ENCODE results near the gene PPP1R12B.
"Not testable (repeated sequence)": the region's sequence is repeated elsewhere in the genome, so short reads cannot be mapped to it uniquely, and the experiment has no call there.

The PPP1R12B gene

DNA sequence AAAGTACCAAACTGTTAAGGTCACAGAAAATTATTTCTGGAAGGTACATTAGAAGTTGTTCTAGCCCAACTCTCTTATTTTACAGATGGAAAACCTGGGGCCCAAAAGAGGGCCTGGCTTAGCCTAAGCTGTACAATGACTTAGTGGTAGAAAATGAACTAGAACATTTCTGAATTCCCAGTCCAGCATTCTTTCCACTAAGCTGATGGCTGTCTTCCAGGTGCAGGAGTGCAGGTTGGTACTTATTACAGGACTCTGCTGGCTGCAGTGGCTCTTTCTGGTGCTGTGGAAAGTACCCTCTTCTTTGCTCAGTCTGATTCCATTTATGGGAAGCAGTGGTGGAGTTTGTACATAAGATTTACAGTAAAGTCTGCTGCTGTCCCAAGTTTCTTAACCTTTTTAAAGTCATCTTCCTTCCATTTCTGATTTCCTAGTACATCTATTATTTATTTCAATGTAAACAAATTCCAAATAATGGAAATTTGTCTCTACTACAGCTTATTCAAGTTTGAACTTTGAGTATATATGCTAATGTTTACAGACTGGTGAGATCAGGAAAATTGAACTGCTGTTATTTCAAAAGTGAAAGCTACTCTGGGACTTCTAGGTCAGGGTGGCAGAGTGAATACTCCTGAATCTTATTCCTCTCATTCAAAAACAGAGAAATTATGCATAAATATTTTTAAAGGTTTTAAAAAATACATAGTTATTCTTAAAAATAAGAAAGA is 171.8 kb downstream of the PPP1R12B start:
- in situ Hi-C loops (cut with MboI; ENCODE audit: low sequenced_read_pairs): not testable (repeated sequence)

DNA sequence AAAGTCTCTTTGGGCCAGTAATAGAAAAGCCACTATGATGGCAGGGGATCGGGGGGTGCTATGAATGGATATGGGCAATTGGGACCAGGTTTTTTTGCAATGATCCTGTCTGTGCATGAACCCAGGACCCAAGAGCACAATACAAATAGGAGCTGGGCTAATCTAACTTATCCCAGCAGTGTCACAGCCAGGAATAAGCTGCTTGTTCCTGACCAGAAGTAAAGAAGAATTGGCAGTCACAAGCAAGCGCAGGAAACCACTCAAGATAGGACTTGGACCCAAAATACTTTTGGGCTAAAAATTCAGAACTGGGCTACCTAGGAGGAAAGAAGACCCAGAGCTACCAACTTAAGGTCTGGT is 172.3 kb downstream of the PPP1R12B start:
- in situ Hi-C loops (cut with MboI; ENCODE audit: low sequenced_read_pairs): not testable (repeated sequence)

DNA sequence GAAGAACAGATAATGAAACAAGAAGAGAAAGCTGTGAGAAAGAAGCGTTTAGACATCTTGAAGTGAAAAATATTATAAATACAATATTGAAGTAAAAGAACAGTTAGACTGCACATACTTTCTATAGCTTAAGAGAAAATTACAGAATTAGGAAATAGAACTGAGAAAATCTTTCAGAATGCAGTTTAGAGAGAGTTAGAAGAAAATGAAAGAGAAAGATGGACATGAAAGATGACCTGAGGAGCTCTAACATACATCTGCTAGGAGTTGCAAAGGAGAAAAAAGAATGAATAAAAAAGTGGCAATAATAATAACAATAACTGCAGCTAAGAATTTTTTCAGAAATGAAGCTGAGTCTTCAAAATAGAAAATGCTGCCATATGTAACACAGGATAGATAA is 173.0 kb downstream of the PPP1R12B start:
- in situ Hi-C loops (cut with MboI; ENCODE audit: low sequenced_read_pairs): not testable (repeated sequence)

DNA sequence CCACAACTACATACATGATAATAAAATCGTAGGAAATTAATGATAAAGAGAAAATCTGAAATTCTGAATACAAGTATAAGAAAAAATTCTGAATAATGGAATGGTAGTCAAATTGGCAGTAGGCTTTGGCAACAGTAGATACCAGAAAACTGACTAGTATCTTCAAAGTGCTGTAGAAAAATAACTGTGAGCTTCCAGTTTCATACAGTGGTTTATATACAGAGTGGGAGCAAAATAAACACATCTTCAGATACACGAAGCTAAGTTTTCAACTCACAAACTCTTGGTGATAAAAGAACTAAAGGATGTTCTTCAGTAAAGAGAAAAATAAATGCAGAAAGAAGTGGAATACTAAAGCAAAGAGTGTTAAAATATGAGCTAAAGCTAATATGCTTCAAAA is 173.4 kb downstream of the PPP1R12B start:
- in situ Hi-C loops (cut with MboI; ENCODE audit: low sequenced_read_pairs): no loop called here

DNA sequence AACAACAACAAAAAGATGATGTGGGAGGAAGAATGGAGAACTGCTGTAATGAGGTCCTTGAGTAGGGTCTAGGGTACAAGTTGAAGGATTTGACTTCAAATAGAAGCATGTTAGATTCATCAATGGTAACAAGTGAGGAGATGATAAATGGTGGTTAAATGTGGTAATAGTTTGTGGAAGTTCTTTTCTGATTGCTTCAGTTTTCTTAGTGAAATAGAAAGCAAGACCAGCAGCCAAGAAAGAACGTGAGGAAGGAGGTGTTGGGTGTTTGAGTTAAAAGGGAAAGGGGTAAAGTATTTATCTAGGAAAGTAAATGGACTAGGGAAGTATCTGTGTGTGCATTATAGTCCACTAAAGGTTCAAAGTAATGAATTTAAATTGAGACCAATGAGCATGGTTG is 177.6 kb downstream of the PPP1R12B start:
- in situ Hi-C loops (cut with MboI; ENCODE audit: low sequenced_read_pairs): not testable (repeated sequence)

DNA sequence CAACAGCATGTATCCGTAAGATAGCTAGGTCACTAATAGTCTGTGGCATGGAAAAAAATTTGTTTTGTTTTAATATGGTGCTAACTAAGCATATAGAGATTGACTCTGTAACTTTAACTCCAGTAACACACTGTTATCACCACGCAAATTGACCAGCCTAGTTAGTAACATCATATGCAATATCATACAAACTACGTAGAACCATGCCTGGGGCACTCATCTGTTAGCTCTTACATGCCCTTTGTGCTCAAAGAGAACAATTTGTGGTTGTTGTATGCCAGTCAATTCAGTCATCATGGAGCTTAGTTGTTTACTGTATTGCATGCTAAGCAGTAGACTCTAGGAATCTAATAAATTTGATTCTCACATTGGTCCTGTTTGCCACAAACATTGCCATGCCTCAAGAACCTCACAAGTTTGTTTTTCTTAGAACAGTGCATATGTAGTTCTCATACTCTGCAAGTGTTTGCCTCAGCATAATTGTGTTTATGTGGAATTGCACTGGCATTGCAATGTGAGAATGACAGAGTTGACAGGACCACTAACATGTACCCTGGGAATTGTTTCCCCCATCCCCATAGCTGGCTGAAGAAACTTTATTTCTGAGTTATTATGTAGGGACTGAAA is 179.7 kb downstream of the PPP1R12B start:
- in situ Hi-C loops (cut with MboI; ENCODE audit: low sequenced_read_pairs): not testable (repeated sequence)

DNA sequence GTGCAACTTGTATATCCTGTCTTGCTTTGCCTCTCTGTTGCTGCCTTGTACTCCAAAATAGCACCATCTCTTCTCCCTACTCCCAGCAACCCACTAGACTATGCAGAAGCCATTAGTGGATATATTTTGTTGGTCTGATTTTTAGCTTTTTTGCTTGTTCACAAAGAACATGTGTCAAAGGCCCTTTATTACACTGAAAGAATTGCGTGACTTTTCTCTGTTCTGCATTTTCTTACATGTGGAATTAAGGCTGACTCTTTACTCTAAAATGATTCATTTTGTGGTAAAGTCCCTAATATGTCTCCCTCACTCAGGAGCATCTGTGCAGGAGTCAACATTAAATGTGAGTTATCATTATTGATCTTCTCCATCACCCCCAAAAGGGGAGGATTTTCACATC is 182.2 kb downstream of the PPP1R12B start:
- in situ Hi-C loops (cut with MboI; ENCODE audit: low sequenced_read_pairs): not testable (repeated sequence)

DNA sequence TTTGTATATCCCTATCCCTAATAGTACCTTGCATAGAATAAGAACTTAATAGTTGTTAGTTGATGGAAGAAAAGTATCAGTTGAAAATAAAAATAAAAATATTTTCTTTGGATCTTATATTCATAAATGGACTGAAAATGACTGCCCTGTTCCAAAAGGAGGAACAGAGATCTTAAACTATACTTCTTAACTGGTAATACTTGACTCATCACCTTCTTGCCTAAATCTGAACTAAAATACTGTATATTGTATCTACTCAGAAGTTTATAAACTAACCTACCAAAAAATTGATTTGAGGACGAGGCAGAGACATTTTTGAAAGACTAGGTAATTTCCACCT is 182.9 kb downstream of the PPP1R12B start:
- in situ Hi-C loops (cut with MboI; ENCODE audit: low sequenced_read_pairs): no loop called here

DNA sequence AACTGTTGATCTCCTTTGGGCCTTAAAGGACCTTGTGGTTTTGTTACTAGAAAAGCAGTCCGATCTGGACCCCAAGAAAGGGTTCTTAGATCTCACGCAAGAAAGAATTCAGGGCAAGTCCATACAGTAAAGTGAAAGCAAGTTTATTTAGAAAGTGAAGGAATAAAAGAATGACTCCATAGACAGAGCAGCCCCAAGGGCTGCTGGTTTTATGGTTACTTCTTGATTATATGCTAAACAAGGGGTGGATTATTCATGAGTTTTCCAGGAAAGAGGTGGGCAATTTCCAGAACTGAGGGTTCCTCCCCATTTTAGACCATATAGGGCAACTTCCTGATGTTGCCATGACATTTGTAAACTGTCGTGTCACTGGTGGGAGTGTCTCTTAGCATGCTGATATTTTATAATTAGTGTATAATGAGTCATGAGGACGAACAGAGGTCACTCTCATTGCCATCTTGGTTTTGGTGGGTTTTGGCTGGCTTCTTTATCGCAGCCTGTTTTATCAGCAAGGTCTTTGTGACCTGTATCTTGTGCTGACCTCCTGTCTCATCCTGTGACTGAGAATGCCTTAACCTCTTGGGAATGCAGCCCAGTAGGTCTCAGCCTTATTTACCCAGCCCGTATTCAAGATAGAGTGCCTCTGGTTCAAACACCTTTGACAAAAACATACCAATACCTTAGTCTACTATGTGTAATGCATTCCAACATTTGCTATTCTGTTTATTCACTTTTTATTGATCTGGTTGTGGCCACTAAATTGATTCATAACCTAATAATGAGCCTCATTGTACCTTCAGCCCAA is 183.5 kb downstream of the PPP1R12B start:
- in situ Hi-C loops (cut with MboI; ENCODE audit: low sequenced_read_pairs): not testable (repeated sequence)

DNA sequence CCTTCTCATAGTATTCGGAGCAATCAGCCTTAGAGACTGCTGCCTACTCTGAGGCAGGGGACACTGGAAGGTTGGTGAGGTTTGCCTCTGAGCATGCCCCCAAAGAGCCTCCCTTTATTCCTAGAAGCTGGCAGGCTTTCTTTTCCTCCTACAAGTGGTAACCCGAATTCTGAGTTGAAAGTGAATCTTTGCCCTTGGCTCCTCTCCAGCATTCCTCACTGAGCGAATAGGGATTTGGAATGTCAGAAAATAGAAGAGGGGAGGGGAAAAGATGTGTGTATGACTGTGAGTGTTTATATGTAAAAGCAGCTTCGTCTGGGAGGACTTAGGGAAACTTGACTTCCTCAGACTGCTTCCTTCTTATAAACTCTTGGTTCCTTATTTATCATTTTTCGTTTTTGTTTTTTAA is 190.7 kb downstream of the PPP1R12B start:
- in situ Hi-C loops (cut with MboI; ENCODE audit: low sequenced_read_pairs): not testable (repeated sequence)

DNA sequence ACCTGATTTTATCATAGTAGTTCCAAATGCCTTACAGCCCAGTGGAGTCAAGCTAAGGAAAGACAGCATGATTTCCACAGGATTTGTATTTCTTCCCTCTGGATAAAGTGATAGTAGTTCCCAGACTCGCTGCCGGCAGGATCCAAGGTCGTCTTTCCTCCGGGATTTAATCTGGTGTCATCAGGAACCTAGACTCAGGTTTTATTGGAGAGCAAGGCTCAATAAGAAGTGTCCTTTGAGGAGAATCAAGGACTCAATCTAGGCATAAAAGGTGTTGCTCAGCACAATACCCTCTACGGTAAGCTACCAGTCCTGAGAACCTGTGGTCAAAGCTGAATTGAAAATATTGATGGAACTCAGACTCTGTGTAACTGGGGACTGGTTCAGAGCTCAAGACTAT is 191.1 kb downstream of the PPP1R12B start:
- in situ Hi-C loops (cut with MboI; ENCODE audit: low sequenced_read_pairs): not testable (repeated sequence)

DNA sequence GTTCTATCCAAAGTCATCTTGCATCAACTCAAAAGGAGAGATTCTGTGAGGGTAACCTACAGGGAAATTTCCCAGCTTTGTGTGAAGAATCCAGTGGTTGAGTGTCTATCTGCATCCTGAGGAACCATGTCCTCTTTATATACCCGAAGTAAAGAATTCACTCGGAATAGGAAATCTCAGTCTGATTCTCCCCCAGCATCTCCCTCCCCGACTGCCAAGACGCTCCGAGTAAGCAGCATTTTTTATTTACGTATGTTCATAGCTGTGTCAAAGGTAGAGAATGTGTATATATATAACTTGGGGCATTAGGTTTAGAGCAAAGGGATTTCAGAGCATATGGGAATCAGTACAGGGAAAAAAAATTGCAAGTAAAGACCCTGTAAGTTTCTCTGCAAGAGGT is 191.5 kb downstream of the PPP1R12B start:
- in situ Hi-C loops (cut with MboI; ENCODE audit: low sequenced_read_pairs): no loop called here

DNA sequence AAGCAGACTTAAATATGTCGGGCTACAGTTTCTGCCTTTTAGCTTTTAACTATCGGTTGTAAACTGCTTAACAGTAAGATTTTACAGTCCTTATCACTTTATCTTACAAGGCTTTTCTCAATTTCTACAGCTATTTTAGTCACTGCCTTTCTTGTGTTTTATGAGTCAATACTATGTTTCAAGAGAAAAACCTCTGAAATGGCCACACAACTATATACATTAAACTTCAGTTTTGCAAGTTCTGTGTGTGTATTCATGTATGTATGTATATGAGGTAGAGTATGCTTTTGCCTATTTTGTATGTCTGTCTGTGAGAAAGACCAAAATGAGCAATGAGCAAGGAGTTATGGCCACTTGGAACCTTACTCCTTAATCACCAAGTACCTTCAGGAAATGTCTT is 191.9 kb downstream of the PPP1R12B start:
- in situ Hi-C loops (cut with MboI; ENCODE audit: low sequenced_read_pairs): no loop called here

DNA sequence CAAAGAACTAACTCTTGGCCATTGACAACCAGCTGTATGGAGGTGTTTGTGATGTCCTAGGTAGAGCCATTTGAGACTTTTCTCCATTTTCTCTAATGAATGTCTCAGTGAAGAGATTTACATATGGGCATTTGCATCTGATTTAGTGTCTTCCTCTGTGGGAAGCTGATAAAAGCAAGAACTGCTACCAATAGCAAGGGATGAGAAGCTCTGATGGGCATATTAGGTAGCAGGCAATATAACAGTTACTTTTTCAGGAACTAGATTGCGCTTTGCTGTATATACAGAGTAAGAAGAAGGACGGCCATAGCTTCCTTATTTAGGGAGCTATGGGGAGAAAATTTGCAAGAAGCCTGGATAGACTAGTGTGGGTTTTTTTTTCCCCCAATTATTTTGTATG is 192.4 kb downstream of the PPP1R12B start:
- in situ Hi-C loops (cut with MboI; ENCODE audit: low sequenced_read_pairs): not testable (repeated sequence)

DNA sequence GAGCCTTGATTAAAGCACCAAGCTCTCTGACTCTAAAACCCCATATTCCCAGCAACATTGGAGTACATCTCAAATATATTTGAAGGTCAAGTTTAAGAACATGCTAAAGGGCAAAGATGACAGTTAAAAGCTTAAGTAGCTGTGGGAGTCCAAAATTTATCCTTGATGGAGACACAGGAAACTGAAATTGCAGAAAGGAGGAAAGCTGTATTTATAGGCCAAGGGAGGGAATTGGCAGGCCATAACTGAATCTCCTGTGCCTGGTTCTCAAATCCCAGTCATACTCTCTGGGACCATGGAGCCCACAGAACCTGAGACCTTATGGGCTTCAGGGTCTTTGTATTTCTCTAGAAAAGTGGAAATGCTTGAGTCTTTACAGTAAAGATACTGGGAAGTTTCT is 193.9 kb downstream of the PPP1R12B start:
- in situ Hi-C loops (cut with MboI; ENCODE audit: low sequenced_read_pairs): not testable (repeated sequence)

DNA sequence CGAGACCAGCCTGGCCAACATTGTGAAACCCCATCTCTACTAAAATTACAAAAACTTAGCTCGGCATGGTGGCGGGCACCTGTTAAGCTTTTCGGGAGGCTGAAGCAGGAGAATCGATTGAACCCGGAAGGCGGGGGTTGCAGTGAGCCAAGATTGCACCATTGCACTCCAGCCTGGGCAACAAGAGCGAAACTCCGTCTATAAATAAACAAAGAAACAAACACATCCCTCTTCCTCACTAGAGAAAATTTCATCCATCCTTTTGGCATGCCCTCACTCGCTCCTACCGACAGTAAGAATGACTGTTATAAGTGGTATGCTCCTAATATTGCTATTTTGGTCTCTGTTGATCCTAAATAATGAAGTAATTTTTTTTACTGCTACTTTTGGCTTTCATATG is 195.0 kb downstream of the PPP1R12B start:
- in situ Hi-C loops (cut with MboI; ENCODE audit: low sequenced_read_pairs): not testable (repeated sequence)

DNA sequence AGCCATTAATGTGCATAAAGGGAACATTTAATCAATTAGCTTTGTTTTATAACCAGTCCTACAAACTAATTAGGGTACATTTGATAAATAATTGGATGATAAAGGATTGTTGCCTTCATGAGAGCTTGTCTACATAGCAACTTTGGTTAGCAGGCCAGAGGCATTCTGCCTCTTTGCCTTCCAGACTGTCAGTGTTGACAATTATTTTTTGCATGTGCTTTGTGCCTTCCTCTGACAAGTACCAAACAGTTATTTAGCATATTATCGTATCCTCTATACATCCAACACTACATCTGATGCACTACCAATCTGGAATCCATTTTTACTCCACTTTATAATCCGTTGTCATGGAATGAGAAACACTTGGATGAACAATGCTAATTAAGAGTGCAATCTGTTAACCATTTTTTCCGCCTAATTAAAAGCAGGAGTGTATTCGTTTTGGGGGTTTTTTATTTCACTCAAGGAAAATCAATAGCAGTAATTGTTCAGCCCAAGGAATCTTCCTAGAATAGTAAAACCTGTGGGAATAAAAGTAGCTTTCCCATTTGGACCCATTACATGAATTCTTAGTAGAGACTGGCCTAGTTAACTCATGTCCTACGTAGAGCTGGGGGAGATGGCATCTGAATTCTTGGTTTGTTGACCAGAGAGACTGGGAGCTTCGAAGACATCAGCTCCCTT is 196.4 kb downstream of the PPP1R12B start:
- in situ Hi-C loops (cut with MboI; ENCODE audit: low sequenced_read_pairs): not testable (repeated sequence)

DNA sequence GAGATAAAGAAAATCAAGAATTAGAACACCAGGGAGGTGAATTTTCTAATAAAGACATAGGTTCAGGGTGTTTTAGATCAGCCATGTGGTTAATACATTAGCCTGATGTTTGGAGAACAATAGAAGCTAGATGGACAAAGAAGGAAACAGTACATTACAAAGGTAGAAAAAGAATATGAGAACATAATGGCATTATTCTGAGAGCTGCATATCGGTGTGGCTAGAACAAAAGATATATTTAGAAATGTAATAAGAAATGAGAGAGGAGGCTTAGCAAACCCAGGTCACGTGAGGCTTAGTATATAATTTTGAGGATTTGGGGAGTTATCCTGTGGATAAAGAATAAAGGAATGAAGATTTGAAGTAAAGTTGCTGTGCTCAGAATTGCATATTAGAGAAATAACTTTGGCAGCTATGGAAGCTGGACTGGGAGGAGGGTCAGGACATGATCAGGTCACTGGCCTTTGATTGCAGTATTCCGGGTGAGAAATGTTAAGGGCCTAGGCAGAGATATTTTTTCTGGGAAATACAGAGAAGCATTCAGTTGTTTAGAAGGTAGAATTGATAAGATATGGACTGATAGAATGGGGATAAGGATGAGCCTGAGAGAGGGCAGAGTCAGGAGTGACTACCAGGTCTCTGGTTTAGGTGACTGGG is 197.3 kb downstream of the PPP1R12B start:
- in situ Hi-C loops (cut with MboI; ENCODE audit: low sequenced_read_pairs): not testable (repeated sequence)

DNA sequence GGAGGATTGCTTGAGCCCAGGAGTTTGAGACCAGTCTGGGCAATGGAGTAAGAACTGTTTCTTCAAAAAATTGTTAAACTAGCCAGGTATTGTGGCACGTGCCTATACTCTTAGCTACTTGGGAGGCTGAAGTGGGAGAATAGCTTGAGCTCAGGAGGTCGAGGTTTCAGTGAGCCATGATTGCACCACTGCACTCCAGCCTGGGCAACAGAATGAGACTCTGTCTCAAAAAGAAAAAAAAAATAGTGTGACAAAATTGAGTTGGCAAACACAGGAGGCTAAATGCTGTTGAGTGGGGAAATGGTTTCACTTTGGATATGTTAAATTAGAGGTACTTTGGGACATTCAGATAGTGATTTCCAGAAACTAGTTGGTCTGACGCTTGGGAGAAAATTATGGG is 197.9 kb downstream of the PPP1R12B start:
- in situ Hi-C loops (cut with MboI; ENCODE audit: low sequenced_read_pairs): not testable (repeated sequence)

DNA sequence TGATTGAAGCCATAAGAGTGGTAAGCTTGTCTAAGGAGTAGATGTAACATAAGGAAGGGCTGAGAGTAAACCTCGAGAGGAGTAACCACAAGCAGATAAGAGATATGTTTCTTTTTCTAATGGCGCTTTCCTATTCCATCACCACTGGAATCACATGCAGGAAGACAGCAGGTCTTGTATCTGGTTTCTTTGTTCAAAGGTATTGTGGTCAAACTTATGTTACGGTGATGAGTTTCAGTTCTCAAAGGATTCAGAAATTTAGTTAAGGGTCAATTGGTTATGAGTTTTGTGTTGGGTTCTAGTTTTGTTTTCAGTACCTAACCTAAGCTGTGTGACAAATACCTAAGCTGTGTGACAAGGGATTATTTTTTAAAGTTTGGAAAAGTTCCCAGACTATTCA is 198.3 kb downstream of the PPP1R12B start:
- in situ Hi-C loops (cut with MboI; ENCODE audit: low sequenced_read_pairs): not testable (repeated sequence)

DNA sequence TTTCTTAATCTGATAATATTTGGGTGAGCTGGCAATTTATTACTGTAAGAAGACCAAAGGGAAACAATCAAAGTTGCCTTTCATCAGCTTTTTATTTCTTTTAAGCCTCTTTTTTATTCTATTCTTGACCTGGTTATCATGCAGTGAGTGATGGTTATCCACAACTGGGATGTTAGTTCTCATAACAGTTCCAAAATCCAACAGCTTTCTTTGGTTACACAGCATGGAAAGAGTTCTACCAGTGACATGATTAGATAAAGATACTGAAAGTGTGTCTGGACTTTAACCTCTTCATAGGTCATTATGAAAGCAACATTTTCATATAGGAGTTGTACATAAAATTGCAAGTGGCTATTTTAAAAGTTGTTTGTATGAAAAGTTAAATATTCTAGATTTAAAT is 198.7 kb downstream of the PPP1R12B start:
- in situ Hi-C loops (cut with MboI; ENCODE audit: low sequenced_read_pairs): no loop called here

Data from HL-60/S4 treated with phorbol 12-myristate 13-acetate at 8.2 ng/mL for 4 days and 3 days (cell line).